Osteoblast (primary cell): ENCODE results near the gene AAK1. TPM values are rescaled to one million over a fixed set of nuclear protein-coding genes. Genes with fewer than 3 reads are reported as not detected.

Source experiments
- DNase-seq: peaks from one replicate; pipeline ENCODE4 v3.0.0; 2011; ENCODE audit warnings: low spot score, mixed read lengths; ENCODE audit not compliant: insufficient read length; ENCODE audit errors: missing footprints
- H2AFZ ChIP-seq: 2 replicates; pipeline ENCODE4 v1.6.0; 2011; ENCODE audit warnings: mild to moderate bottlenecking, low read length
- H3K27ac ChIP-seq: 2 replicates; pipeline ENCODE4 v1.5.1; 2011; ENCODE audit warnings: mild to moderate bottlenecking, low read depth, low read length, moderate library complexity
- H3K27me3 ChIP-seq: 2 replicates; pipeline ENCODE4 v1.6.0; 2012; ENCODE audit warnings: mild to moderate bottlenecking, control low read depth, inconsistent platforms, low read length, moderate library complexity; ENCODE audit not compliant: insufficient read depth
- H3K36me3 ChIP-seq: 2 replicates; pipeline ENCODE4 v1.5.1; 2011; ENCODE audit warnings: mild to moderate bottlenecking, low read length, control low read depth, moderate library complexity; ENCODE audit not compliant: insufficient read depth
- H3K4me1 ChIP-seq: 2 replicates; pipeline ENCODE4 v1.5.1; 2011; ENCODE audit warnings: mild to moderate bottlenecking, low read length, control low read depth, moderate library complexity; ENCODE audit not compliant: insufficient read depth
- H3K4me2 ChIP-seq: 2 replicates; pipeline ENCODE4 v1.6.0; 2011; ENCODE audit warnings: mild to moderate bottlenecking, low read length; ENCODE audit not compliant: insufficient read depth
- H3K4me3 ChIP-seq: fragments of 200-600 bp; sonication (generic); 3 replicates; pipeline ENCODE4 v1.5.1; 2012; ENCODE audit warnings: mild to moderate bottlenecking, low read length, inconsistent platforms; ENCODE audit not compliant: insufficient read depth
- H3K79me2 ChIP-seq: 2 replicates; pipeline ENCODE4 v1.6.0; 2012; ENCODE audit warnings: mild to moderate bottlenecking, low read length, control low read depth, inconsistent platforms; ENCODE audit not compliant: insufficient read depth
- H3K9me3 ChIP-seq: 2 replicates; pipeline ENCODE4 v1.5.1; 2011; ENCODE audit warnings: low read depth, low read length, control low read depth
- H4K20me1 ChIP-seq: 2 replicates; pipeline ENCODE4 v1.6.0; 2012; ENCODE audit warnings: mild to moderate bottlenecking, low read length, control low read depth; ENCODE audit not compliant: insufficient read depth
- CTCF ChIP-seq: IDR thresholded peaks from 2 replicates; pipeline ENCODE4 v1.5.1; 2011; ENCODE audit warnings: mild to moderate bottlenecking, low read depth, low read length, moderate library complexity; ENCODE audit errors: extremely low read depth
- total RNA-seq: library from RNA; depleted of rRNA; stranded (reverse); fragments of >200 nt; gene quantifications from 2 replicates; pipeline ENCODE4 v1.2.3, GENCODE V29; 2012

The AAK1 gene
- total RNA-seq, 1 donor: 61.9 TPM

DNA sequence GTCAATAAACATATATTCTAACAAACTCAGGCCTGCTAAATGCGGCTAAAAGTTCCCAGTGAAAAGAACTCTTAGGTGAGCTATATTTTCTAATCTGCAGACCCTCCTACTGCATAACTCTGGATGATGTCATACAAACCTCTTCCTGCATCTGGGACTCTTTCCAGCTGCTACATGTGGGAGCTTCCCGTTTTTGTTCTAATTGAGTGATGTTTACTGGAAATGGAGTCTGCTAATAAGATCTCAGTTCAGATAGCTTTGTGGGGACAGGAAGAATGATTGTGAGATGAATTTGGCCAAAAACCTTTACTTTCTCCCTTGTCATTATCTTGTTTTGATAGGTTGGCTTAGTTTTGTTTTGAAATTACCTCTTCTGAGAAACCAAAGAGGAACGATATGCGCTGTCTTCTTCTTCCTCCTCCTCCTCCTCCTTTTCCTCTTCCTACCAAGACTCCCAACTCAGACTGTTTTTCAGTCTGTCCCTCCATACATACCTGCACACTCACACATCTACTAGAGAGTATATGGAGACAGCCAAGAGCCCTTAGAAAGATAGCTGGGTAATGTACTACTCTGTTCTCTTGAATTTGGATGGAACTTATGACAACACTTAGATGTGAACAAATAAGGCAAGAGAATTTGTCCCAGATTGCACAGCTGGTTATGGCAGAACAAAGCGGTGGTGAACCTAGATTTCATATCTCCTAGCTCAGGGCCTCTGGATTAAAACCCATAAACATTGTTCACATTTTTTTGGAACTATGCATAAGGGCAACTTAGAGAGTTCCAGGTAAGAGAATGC is 39.8 kb upstream of the AAK1 start:
- Histone ChIP-seq H4K20me1 (no peaks in the 10 kb centered on the region), H3K4me2 (peak overlapping the region; percentile 66), H2AFZ (peak overlapping the region; percentile 72), H3K79me2 (no peaks in the 10 kb centered on the region), H3K36me3 (no peaks in the 10 kb centered on the region), H3K27me3 (peaks cover 2% of the 10 kb centered on the region), H3K27ac (no peak overlapping the region), H3K4me3 (peak overlapping the region; percentile 30), H3K9me3 (no peaks in the 10 kb centered on the region), H3K4me1 (peaks cover 16% of the 10 kb centered on the region)
- peak; percentile 36 for DNase-seq
- no peak for TF ChIP-seq CTCF

DNA sequence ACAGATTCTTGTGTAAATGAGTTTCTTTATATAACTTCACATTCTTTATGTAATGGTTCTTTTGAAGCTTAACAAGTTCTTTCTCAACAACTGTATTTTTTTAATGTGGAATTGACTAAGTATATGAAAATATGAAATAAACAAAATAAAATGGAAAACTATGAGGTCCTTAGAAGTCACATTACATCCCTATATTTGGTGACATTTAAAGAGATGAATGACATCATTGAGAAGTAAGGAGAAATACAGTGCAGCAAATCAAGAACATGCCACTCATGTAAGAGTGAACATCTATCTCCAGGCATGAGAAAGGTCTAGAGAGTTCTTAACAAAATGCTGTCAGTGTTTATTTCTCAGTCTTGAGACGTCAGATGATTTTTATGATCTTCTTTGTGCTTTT is 39.0 kb upstream of the AAK1 start:
- no peaks in the 10 kb centered on the region for H3K36me3 ChIP-seq
- no peak overlapping the region for H3K4me2 ChIP-seq
- H3K9me3 ChIP-seq: no peaks in the 10 kb centered on the region
- H2AFZ ChIP-seq: no peak overlapping the region
- H3K4me3 ChIP-seq: no peak overlapping the region
- H3K79me2 ChIP-seq: no peaks in the 10 kb centered on the region
- TF ChIP-seq CTCF: no peak
- peaks cover under 1% of the 10 kb centered on the region for H3K27me3 ChIP-seq
- H3K27ac ChIP-seq: no peak overlapping the region
- H3K4me1 ChIP-seq: peaks cover 16% of the 10 kb centered on the region
- no peaks in the 10 kb centered on the region for H4K20me1 ChIP-seq
- no peak for DNase-seq

DNA sequence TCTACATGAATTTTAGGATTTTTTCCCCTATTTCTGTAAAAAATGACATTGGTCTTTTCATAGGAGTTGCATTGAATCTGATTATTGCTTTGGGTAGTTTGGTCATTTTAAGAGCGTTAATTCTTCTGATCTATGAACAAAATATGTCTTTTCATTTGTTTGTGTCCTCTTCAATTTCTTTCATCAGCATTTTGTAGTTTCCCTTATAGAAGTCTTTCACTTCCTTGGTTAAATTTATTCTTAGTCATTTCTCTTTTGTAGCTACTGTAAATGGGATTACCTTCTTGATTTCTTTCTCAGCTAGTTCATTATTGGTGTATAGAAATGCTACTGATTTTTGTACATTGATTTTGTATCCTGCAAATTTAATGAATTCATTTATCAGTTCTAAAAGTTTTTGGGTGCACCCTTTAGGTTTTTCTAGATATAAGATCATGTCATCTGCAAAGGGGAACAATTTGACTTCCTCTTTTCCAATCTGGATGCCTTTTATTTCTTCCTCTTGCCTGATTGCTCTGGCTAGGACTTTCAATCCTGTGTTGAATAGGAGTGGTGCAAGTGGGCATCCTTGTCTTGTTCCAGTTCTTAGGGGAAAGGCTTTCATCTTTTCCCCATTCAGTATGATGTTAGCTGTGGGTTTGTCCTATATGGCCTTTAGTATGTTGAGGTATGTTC is 36.6 kb upstream of the AAK1 start:
- Histone ChIP-seq H3K4me3 (no peak overlapping the region), H4K20me1 (no peaks in the 10 kb centered on the region), H3K4me2 (no peak overlapping the region), H3K27me3 (no peaks in the 10 kb centered on the region), H3K36me3 (no peaks in the 10 kb centered on the region), H3K4me1 (peaks cover 9% of the 10 kb centered on the region), H3K9me3 (no peaks in the 10 kb centered on the region), H2AFZ (no peak overlapping the region), H3K27ac (no peak overlapping the region), H3K79me2 (no peaks in the 10 kb centered on the region)
- DNase-seq: no peak
- no peak for TF ChIP-seq CTCF

- Histone ChIP-seq H2AFZ (no peak overlapping the region), H3K27ac (no peak overlapping the region), H3K4me1 (peaks cover under 1% of the 10 kb centered on the region), H3K4me2 (no peak overlapping the region), H4K20me1 (no peaks in the 10 kb centered on the region), H3K36me3 (no peaks in the 10 kb centered on the region), H3K79me2 (no peaks in the 10 kb centered on the region), H3K27me3 (no peaks in the 10 kb centered on the region), H3K9me3 (no peaks in the 10 kb centered on the region), H3K4me3 (no peak overlapping the region)
- TF ChIP-seq CTCF: no peak
- peak; percentile 42 for DNase-seq
These were observed 34.4 kb upstream of the AAK1 start for GRCh38 chr2:69677914-69678313.
